GM19455 (cell line): ENCODE measurements around the gene ZBTB33.

ENCODE experiments used
- ATAC-seq: cut with Tn5 transposase; IDR thresholded peaks from one replicate; pipeline ENCODE4 v1.9.1; 2021; ENCODE audit not compliant: unreplicated experiment

Gene ZBTB33, protein sequence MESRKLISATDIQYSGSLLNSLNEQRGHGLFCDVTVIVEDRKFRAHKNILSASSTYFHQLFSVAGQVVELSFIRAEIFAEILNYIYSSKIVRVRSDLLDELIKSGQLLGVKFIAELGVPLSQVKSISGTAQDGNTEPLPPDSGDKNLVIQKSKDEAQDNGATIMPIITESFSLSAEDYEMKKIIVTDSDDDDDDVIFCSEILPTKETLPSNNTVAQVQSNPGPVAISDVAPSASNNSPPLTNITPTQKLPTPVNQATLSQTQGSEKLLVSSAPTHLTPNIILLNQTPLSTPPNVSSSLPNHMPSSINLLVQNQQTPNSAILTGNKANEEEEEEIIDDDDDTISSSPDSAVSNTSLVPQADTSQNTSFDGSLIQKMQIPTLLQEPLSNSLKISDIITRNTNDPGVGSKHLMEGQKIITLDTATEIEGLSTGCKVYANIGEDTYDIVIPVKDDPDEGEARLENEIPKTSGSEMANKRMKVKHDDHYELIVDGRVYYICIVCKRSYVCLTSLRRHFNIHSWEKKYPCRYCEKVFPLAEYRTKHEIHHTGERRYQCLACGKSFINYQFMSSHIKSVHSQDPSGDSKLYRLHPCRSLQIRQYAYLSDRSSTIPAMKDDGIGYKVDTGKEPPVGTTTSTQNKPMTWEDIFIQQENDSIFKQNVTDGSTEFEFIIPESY

DNA sequence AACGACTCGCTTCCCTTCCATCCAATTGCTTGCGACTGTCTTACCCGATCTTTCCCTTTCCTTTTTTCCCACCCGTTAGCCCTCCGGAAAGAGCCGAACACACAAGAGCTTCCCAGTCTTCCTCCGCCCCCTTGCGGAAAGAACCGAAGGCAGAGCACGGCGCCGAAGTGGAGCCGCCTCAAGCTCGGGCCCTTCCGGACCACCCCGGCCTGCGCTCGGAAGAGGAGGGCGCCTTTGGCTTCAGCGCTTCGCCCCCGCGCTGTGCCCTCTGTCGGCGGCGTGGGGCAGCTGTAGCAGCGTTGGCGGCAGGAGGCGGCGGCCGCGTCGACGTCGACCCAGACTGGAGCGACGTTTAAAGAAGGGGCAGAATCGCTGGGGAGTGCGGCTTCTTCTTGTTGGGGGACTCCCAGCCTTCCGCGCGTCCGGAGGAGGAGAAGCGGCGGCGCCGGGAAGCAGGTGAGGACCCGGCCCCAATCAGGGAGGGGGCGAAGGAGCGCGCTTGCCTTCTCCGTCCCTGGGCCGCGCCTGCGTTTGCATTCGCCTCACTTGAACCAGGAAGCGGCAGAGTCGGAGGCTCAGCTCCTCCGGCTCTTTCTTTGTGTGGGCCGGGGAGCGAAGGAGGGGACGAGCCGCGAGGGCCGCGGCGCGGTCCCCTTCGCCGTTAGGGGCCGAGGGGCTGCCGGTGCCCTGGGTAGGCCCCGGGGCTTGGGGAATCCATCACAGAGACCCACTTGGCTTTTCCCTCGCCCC lies at the start of gene ZBTB33:
Gene ZBTB33, plus strand, starts transcription at position 291 of the 750 bp plus-strand sequence. CDS start 2,604 bp downstream, outside the sequence.
- peak; percentile 96 for ATAC-seq

DNA sequence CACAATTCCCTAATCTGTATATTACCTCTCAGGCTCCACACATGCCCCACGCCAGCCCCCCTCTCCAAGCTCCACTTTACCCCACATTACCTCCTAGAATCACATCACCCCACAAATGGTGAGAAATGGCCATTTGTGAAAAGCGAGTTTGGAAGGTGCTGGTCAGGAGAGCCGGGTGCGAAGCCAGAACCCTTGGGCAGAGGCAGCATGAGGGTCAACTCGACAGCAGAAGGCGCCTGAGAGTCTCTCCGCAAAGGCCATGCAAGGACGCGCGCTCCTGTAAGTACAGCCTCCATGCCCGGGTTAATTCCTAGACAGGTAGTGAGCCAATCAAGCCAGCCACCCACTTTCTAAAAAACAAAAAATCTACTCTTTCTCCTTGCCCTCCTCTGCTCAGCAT lies 49.8 kb upstream of the ZBTB33 start:
- no peak for ATAC-seq

DNA sequence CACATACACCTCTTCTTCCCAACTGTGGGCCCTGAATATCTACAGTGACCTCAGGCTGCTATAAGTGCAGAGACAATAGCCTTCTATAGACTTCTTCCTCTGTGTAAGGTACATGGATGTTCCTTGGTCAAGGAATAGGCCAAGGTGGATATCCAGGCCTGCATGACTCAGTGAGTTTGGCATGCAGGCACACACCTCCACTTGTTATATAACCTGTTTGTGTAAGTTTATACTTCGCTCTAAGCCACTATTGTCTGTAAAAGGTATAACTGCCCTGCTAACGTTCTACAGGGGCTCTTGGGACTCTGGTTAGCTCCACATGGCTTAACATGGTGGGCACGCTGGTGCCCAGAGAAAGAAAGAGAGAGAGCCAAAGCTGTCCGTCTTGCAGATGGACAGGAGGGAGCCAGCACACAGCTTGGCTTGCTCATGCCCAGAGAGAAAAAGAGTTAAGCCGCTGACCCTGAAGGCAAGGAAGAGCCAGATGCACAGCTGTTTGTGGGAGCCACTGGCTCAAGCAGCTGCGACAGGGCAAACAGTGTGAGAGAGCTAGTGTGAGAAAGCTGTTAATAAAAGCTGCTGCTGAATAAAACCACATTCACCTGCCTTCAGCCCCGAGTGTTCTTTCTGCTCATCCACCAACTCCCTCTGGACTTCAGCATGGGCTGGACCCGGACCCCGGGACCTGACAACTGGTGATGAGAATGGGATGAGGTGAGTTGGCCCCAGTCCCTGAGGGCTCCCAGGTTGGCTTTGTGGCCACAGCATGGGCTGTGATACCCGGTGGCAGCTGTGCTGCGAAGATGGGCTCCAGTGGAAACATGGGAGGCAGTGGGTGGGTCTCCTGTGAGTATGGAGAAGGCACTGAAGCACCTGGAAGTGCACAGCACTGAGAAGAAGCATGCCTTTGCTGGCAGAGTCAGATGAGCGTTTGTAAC lies 44.5 kb upstream of the ZBTB33 start:
- ATAC-seq = no peak

DNA sequence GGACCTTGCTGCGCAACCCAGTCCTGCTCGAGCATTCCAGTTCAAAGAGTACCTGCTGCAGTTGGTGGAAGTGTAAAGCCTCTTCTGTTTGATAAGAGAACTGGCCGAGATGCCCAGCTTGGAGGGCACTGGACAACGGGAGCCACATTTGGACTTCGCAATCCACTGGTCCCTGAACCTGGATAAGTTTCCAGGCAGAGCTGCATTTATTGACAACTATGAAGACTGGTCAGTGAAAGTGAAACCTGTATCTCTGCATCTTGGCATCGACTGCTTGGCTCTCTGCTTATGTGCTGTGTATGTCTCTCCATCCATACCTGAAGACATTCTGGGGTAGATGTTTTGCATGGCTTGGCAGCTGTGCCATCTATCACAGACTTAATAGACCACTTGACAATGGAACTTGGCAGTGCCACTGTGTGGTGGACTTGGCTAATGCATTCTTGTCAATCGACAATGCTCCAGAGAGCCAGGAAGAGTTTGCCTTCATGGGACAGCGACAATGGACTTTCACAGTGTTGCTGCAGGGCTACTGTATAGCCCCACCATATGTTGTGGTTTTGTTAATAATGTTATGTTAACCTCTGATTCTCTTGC lies 43.5 kb upstream of the ZBTB33 start:
- no peak for ATAC-seq

DNA sequence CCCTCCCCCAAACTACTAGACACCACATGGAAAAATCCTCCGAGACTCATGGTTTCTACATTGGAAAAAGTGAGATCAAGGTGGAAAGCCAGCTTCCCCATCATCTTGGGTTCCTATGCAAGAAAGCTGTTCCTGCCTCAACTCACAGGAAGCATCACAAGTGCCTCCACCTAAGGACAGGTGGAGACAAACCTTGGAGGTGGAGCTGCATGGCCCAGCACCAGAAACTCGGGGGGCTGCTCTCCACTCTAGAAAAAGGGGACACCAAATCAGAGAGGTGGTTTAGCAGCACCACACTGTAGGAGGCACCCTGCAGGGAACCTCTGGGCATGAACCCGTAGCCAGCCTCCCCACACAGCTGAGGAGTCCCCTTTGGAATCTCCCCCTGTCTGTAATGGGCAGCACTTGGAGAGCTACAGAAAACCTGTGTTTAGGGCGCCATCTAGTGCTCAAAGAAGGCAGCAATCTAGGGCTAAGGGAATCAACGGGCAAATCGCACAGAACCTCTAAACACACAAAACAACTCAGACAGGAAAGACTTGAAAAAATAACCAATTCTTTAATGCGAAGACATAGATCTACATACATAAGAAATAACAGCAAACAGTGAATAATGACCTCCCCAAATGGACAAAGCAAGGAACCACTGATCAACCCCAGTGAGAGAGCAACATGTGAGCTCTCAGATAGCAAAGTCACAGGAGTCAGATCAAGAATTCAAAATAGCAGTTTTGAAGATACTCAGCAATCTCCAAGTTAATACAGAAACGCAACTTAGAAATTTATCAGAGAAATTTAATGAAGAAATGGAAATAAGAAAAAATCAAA lies 37.0 kb upstream of the ZBTB33 start:
- ATAC-seq = no peak

DNA sequence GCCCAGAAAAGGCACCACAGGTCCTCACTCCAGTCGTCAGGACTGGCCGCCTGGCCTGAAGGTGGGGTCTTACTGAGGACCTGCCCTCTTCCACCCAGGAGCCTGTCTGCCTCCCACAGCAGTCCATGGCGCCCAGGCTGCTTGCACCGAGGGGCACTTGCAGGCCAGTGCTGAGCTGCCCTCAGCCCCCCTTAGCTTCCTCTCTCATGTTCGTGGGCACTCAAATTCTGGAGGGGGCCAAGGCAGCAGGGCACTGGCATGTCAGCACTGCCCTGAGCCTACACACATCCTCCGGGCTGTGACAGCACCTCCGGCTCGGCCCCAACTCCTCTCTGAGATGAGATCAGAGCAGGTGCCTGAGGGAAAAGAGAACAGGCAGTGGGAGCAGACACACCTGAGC lies 27.2 kb upstream of the ZBTB33 start:
- no peak for ATAC-seq

DNA sequence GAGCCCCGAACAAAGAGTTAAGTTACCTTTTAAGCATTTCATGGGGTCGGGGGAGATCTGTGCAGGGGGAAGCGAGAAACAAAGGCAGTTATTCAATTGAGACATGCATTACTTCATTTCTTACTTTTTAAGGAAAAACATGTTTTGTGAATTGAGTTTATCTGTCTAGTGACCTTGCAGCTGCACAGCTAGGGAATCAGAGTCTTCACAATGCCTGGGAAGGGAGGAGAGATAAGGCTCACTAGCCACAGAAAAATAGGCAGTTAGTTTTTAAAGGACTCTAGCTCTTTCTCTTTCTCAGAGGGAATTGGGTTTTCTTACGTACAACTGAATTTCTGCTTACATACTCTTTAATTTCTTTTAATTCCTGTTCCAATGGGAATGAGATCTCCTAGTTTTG lies 26.2 kb upstream of the ZBTB33 start:
- no peak for ATAC-seq

DNA sequence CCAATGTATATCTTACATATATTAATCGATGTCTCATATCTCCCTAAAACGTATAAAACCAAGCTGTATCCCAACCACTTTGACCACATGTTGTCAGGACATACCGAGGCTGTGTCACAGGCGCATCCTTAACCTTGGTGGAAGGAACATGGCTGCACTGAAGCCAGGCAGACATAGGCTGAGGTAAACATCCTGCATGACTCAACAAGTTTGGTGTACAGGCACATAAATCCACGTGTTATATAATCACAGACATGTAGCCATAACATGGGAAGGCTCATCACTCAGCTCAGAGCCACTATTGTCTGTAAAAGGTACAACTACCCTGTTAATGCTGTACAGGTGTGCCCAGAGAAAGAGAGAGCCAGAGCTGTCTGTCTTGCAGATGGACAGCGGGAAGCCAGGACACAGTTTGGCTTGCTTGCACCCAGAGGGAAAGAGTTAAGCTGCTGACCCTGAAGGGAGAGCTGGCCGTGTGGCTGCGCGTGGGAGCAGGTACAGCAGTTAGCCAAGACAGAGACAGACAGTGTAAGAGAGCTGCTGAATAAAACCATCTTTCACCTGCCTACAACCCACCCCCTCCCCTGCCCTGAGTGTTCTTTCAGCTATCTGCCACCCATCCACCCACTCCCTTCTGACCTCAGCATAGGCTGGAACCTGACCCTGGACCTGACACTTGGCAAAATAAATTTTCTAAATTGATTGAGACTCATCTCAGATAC lies 22.3 kb upstream of the ZBTB33 start:
- no peak for ATAC-seq

DNA sequence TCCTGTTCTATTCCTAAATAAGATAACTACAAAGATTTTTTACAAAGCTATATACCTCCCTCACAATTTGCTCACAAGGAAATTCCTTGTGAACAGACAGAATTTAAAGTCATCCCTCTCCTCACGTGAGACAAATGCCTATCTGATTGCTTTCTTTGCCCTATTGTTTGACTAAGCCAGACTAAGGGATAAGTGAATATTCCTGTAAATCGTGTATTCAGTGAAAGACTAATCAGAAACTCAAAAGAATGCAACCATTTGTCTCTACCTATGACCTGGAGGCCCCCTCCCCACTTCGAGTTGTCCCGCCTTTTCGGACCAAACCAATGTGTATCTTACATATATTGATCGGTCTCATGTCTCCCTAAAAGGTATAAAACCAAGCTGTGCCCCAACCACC lies 15.3 kb upstream of the ZBTB33 start:
- no peak for ATAC-seq

DNA sequence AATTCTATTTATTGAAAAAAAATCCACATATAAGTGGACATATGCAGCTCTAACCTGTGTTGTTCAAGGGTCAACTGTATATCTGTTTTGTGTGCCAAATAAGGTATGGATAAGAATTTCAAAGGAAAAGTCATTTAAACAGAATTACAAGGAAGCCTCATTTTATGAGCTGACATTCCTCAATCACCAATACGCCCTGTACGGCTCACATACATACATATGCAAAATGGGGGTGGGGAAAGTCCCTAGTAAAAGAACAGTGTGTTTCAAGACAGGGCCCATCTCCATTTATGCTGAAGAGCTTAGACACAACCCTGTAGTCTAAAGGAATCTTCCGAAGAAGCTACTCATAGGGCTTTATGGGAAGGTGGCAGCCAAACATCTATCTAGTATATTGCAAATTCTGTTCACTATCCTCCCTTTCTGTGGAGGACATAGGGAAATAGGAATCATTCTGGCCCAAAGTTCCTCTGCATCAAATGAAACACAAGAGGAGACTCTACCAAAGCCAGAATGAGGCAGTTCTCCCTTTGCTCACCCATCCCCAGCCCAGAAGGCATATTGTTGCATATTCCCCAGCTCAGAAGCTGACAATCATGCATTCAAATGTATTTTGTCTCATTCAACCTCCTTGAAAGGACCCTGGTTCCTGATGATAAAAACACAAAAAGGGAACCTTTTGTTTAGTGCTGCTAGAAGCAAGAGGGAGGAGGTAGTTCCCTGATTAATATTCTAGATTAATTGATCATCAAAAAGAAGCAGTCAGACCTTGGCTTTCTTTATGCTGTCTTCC lies 13.7 kb upstream of the ZBTB33 start:
- no peak for ATAC-seq

DNA sequence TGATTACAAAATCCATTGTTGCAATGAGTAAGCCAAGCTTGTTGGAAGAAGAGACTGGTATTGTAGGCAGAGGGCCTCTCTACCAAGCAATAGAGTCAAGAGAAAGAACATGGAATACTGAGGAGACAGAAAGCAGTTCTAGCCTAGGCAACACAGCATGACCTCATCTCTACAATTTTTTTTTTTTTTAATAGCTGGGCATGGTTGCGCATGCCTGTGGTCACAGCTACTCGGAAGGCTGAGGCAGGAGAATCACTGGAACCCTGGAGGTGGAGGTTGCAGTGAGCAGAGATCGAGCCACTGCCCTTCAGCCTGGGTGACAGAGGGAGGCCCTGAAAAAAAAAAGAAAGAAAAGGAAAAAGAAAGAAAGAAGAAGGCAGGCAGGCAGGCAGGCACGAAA lies 11.7 kb upstream of the ZBTB33 start:
- no peak for ATAC-seq

DNA sequence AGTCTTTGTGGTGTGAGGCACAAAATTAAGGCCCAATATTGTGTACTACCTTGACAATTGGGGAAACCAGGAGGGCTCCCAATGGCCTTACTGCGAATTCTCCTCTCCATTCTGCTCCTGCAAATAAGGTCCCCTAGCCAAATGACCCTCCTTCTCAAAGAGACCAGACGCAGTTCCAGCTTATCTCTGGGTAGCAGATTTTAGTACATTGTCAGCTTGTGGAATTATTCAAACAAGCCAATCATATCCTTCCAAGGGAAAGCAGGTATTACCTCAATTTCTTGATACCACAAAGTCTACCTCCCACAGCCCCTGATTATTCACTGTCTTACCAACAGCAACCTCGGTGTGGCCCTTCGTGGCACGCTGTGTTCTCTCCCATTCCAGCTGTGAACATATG lies 7.8 kb upstream of the ZBTB33 start:
- no peak for ATAC-seq

DNA sequence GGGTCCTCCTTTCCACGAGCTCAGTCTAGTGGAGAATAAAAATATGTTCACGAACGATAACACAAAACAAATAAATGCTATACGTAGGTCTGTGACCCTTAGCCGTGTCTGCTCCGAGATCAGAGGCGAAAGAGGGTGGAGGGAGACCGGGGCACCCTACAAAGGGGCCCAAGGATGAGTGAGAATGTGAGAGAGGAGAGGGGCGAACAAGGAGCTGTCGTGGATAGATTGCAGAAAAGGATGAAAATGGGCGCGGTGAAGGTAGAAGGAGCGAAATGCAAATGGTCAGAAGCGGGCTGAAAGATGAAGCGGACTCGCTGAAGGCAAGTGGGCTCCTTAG lies 6.2 kb upstream of the ZBTB33 start:
- peak; percentile 10 for ATAC-seq

DNA sequence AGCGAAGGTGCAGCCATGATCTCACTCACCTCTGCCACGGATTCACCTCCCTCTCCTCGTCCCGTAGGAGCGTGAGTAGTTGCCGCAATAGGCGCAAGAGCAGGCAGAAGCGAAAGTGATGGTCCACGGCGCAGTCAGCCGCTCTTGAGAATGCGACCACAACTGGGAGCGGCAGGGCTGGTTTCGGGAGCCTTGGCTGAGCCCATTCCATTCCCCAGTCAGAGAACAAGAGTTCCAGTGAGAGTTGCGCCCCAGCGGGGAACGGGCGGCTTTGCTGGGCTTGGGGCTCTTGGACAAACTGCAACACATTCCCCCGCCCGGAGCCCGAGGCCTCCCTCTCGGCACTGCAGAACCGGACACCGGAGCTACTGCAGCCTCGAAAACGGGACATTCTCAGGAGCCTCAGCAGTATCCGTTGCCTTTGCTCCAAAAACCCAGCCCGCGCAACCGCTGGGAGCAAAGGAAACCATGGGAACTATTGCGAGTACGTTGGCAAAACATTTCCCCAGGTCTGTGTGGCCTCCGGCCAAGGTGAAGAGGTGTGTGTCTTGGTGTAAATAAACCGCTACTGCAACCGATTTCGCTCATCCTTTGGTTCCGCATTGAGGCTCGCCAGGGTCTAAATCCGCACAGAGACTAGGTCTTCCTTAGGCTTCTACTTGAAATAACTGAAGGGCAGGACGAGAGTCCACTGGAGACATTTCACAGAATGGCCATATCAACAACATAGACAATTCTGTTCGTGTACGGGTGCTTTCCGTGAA lies 5.7 kb upstream of the ZBTB33 start:
- ATAC-seq = peak; percentile 77

DNA sequence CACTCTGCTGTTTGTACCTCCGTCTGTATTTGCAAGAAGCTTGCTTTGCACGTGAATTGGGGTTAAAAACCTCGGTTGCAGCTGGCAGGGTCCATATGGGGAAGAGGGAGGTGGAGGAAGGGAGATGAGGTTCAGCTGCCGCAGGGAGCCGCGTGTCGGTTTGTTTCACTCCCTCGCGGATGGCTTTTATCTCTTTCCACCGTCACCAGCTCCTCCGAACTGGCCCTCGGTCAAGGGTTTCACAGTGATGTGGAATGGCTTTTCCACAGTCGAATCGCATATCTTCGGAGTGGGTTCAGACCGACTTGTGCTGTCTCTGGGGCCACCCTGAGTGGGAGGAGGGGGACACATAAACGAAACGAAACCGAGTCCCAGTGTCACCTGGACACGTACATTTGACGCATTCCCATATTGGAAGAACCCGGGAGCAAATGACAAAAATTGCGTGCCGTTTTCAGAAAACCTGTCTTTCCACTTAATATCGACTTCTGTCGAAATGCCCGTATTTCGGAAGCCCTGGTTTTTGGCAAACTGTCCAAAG lies 929 bp downstream of the ZBTB33 start:
- no peak for ATAC-seq

DNA sequence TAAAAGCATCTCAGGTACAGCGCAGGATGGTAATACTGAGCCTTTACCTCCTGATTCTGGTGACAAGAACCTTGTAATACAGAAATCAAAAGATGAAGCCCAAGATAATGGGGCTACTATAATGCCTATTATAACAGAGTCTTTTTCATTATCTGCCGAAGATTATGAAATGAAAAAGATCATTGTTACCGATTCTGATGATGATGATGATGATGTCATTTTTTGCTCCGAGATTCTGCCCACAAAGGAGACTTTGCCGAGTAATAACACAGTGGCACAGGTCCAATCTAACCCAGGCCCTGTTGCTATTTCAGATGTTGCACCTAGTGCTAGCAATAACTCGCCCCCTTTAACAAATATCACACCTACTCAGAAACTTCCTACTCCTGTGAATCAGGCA lies 3.2 kb downstream of the ZBTB33 start:
- no peak for ATAC-seq

DNA sequence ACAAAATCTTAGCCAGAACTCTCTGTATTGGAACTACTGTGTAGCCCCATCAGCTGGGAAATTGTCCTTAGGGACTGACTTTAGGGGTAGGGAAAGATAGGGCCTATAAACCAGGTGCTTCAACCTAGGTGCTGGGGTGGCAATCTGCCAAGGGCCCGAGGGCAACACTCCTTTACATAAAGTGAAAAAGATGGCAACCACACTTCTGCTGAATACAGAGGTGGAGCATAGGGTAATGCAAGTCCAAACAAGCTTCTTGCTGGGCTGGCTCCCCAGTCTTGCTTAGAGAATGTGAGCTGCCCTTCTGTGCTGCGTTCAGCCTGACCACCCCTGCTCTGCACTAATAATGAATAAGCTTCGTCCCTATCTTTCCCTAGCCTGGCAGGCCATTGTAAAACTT lies 9.8 kb downstream of the ZBTB33 start:
- no peak for ATAC-seq
